Measurements from ENCODE around the gene DAD1.
"Not testable (repeated sequence)": the region's sequence is repeated elsewhere in the genome, so short reads cannot be mapped to it uniquely, and the experiment has no call there.

Gene DAD1

GRCh38 chr14:22551605-22551997 lies 37.4 kb downstream of the DAD1 start:
- no peak for DNase-seq

GRCh38 chr14:22549981-22550673 lies 38.9 kb downstream of the DAD1 start:
- no peak for DNase-seq

GRCh38 chr14:22549324-22549962 lies 39.6 kb downstream of the DAD1 start:
- no peak for DNase-seq

- no peak for DNase-seq
These were observed 40.9 kb downstream of the DAD1 start for GRCh38 chr14:22547948-22548750.

GRCh38 chr14:22547313-22547947 lies 41.6 kb downstream of the DAD1 start:
- no peak for DNase-seq

- no peak for DNase-seq
These were observed 42.3 kb downstream of the DAD1 start for GRCh38 chr14:22546722-22547071.

GRCh38 chr14:22545842-22546721 lies 42.9 kb downstream of the DAD1 start:
- no peak for DNase-seq

- no peak for DNase-seq
These were observed 44.1 kb downstream of the DAD1 start for GRCh38 chr14:22544881-22545420.

GRCh38 chr14:22544406-22544805 lies 44.6 kb downstream of the DAD1 start:
- DNase-seq = no peak

GRCh38 chr14:22543570-22544357 lies 45.3 kb downstream of the DAD1 start:
- not testable (repeated sequence) for DNase-seq

- DNase-seq = no peak
These were observed 46.7 kb downstream of the DAD1 start for GRCh38 chr14:22542360-22542759.

GRCh38 chr14:22541721-22542120 lies 47.3 kb downstream of the DAD1 start:
- no peak for DNase-seq

- DNase-seq = no peak
These were observed 48.1 kb downstream of the DAD1 start for GRCh38 chr14:22540811-22541360.

GRCh38 chr14:22540293-22540692 lies 48.7 kb downstream of the DAD1 start:
- no peak for DNase-seq

GRCh38 chr14:22539831-22540230 lies 49.2 kb downstream of the DAD1 start:
- no peak for DNase-seq

- no peak for DNase-seq
These were observed 50.3 kb downstream of the DAD1 start for GRCh38 chr14:22538671-22539228.

GRCh38 chr14:22537436-22538310 lies 51.4 kb downstream of the DAD1 start:
- no peak for DNase-seq

GRCh38 chr14:22536853-22537338 lies 52.1 kb downstream of the DAD1 start:
- no peak for DNase-seq

GRCh38 chr14:22535916-22536315 lies 53.1 kb downstream of the DAD1 start:
- DNase-seq = no peak
